Myocyte (in vitro differentiated cells): Measurements from ENCODE around the gene HDAC5. TPM values are rescaled to one million over a fixed set of nuclear protein-coding genes. Genes with fewer than 3 reads are reported as not detected.
"Not testable (repeated sequence)": the region's sequence is repeated elsewhere in the genome, so short reads cannot be mapped to it uniquely, and the experiment has no call there.

ENCODE experiments used
- DNase-seq: peaks from one replicate; pipeline ENCODE4 v3.0.0-alpha.2; 2012; ENCODE audit warnings: low read depth
- total RNA-seq: library from RNA; depleted of rRNA; stranded (reverse); fragments of >200 nt; gene quantifications from 2 replicates; pipeline ENCODE4 v1.2.3, GENCODE V29; 2014

The HDAC5 gene
- total RNA-seq, 1 donor from 2014 or later, result 649 TPM

DNA sequence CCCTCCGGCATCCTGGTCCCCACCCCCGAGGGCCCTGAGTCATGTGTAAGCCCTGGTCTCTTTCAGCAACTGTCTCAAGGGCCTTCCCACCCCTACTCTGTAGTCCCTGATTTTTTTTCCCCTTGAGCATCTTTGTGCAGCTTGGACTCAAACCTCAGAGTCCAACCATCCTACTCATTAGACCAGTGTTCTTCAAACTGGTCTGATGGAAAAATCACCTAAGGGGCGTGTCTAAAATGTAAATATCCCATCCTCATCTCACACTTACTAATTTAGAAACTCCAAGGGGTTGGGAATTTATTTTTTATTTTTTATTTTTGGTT lies 52.3 kb downstream of the HDAC5 start:
- DNase-seq, result no peak

DNA sequence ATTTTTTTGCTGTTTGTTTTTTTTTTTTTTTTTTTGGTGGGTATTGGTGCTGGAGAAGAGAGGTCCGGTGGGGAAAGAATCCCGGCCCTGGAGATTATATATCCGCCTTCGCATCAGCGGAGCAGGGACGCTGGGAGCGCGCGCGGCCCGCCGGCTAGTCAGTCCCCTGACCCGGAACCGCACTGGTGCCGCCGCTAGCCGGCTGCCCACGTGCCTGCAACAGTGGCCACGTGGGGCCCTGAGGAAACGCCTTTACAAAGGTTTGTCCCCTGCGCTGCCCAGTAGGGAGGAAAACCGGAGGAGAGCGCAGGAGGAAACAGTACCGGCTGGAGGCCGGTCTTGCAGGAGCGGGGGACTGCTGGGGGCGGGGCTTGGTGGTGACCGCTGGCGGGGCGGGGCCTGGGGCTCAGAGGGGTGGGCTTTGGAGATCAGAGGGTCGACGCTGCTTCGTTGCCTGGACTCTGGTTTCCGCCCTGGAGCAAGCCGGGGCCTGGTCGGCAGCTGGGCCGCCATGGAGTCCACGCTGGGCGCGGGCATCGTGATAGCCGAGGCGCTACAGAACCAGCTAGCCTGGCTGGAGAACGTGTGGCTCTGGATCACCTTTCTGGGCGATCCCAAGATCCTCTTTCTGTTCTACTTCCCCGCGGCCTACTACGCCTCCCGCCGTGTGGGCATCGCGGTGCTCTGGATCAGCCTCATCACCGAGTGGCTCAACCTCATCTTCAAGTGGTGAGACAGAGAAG lies 52.8 kb downstream of the HDAC5 start, which contains the start of gene G6PC3:
Gene G6PC3, plus strand, starts transcription at position 281 of the 743 bp plus-strand sequence. Its CDS starts 231 bp downstream, at position 512.
- DNase-seq, result peak; percentile 98

DNA sequence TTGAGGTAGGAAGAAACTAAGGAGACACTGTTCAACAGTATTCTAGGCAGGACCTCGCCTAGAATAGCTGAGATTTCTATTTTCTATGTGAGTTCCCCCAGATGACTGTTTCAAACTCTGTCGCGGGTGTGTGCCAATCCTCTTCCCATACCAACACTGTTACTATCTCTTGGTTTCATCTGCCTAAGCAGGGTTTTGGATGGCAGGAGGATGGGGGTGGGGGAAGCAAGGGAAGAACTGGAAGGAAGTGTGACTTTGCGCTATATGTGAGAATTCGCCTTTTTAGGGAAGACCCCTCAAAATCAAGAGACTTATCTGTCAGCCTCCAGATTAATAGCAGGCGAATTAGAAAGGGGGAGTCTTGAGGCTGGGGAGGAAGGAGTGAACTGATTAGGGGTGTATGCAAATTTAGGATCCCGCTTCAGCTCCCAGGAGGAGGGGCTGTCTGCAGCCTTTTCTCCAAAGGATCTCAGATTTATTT lies 53.4 kb downstream of the HDAC5 start:
- no peak for DNase-seq

DNA sequence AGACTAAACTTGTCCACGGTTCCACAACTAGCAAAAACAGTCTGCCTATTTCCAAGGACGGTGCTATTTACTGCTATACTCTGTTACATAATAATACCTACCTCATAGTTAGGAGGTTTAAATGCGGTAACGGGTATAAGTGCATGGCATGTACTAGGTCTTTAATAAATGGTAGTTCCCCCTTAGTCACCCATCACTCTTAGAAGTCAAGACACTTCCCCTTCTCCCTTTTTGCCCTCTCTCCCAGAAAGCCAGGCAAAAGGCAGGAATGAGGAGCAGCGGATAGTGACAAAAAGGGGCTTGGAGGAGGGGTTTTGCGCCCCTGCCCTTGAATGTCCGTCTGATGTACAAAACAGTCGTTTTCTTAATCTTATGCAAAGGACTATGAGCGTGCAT lies 55.9 kb downstream of the HDAC5 start:
- no peak for DNase-seq

DNA sequence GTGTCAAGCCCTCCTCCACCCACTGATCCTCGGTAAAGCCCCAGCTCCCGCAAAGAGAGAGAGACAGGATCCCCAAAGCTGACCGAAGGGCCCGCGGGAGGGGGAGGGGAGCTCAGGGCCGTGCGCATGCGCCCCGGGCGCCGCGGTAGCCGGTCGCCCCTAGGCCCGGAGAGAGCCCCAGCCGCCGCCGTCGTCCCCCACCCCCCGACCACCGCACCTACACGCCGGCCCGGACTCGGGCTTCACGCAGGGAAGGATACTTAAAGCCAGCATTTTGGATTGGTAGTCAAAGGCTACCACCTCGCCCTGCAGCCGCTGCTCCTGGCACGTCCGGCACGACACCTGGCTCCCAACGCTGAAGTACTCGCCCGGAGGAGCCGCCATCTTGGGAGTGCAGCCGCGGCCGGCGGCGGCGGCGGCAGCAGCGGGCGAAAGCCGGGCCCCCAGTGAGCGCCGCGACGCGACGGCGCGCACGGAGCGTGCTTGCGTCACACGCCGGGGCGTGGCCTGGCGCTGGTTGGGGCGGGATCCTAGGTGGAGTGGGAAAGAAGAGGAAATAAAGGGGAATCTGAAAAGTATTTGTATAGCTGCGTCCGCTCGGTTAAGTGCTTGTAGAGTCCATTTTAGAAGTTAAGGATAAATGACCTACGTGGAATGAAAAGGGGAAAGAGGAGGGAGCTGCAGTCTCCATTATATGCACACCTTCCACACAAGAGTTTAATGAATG lies 57.1 kb downstream of the HDAC5 start, which contains the start of gene LSM12:
Gene LSM12, minus strand, starts transcription at position 468 of the 727 bp plus-strand sequence. Its CDS starts 84 bp downstream, at position 384.
- peak; percentile 88 for DNase-seq

DNA sequence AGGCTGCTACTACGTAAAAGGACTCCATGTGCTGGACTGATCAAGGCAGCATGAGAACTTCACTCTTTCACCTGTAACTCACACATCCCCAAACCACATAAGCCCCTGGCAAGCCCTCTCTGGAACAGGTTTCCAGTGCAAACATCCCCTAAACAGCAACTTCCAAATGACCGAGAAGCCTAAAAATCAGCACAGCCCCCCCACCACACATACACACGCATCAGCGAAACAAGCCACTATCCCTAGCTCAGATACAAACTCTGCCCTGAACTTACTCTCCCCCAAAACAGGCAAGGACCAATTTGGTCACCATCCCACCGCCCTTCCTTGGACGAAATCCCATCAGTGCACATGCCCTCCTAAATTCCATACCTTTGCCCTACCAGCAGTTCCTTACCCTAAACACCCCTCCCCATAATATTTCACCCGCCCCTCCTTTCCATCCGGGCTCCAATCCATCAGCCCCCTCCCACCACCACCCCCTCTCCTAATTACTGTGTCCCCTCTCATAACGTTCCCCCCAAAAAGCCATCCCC lies 57.7 kb downstream of the HDAC5 start:
- DNase-seq, result peak; percentile 6

DNA sequence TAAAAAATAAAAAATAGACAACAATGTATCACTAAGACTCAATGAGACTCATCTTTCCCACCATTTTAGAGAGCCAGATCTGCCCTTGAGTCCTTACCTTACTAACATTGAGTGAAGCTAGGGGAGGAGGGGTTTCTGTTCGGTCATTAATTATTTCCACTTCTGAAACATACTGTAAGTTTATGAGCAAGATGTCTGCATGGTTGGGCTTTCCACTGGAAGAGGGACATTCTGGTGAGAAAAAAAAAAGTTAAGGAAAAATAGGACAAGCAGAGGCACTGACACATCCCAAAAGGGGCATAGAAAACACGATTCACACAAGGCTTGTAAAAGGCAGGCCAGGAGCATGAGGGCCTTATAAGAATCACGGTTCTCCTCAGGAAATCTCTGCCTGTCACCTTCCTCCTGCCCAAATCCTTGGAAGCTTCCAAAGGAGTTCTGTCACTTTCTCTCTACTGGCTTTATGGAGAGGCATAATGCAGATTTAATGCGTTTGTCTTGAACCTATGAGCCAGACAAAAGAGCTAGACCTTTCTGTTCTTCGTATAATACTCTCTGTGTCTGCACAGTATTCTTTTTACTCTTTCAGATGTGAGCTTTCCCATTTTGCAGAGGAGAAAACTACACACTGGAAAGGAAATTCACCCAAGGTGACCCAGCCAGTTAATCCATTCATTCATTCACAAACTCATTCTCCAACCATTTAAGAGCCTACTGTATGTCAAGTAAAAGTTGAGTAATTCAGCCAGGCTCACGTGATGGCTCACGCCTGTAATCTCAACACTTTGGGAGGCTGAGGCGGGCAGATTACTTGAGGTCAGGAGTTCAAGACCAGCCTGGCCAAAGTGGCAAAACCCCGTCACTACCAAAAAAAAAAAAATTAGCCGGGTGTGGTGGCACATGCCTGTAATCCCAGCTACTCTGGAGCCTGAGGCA lies 59.5 kb downstream of the HDAC5 start:
- DNase-seq, result no peak

DNA sequence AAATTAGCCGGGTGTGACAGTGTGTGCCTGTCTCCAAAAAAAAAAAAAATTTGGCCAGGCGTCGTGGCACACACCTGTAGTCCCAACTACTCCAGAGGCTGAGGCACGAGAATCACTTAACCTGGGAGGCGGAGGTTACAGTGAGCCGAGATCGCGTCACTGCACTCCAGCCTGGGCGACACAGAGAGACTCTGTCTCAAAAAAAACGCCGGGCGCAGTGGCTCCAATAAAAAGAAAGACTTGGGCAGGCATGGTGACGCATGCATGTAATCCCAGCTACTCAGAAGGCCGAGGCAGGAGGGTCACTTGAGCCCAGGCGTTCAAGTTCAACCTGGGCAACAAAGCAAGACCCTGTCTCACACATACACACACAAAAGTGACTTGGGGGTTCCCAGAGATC lies 60.6 kb downstream of the HDAC5 start:
- no peak for DNase-seq

DNA sequence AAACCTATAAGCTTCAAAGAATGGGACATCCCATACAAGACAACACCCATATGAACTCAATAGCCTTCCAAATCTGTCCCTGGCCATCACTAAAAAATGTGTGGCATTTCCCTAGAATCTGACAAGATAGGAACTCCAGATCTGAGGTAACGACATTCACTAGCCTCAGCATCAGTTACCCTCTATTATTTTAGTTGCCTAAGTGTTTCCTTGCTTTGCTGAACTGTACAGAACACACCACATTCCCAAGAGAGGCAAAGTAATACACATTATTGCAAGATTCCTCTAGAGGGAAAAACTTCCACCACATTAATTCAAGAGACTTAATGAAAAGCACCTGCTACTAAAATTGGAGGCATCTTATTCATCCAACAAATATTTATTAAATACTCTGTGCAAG lies 62.0 kb downstream of the HDAC5 start:
- no peak for DNase-seq

DNA sequence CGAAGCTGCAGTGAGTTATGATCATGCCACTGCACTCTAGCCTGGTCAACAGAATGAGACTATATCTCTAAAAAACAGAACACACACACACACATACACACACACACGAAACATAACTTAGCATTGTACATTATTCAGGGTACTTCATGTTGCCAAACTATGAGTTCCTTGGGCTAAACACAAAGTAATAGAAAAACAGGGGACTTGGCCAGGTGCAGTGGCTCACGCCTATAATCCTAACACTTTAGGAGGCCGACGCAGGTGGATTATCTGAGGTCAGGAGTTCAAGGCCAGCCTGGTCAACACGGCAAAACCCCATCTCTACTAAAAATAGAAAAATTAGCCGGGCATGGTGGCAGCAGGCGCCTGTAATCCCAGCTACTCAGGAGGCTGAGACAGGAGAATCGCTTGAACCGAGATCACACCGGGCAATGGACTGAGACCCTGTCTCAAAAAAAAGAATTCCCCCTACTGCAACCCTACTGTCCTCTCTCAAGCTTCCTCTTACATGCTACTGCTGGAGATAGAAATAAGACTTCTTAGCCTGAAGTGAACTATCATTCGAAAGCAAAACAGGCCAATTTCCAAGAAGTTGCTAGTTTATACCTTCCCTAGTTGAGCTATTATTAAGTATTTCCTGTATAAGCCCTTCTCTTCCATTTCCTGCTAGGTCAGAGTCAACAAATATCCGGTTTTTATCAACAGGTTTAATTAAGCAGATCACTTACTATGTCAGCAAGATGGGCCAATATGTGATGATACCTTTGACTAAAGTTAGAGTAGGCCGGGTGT lies 64.1 kb downstream of the HDAC5 start:
- no peak for DNase-seq

DNA sequence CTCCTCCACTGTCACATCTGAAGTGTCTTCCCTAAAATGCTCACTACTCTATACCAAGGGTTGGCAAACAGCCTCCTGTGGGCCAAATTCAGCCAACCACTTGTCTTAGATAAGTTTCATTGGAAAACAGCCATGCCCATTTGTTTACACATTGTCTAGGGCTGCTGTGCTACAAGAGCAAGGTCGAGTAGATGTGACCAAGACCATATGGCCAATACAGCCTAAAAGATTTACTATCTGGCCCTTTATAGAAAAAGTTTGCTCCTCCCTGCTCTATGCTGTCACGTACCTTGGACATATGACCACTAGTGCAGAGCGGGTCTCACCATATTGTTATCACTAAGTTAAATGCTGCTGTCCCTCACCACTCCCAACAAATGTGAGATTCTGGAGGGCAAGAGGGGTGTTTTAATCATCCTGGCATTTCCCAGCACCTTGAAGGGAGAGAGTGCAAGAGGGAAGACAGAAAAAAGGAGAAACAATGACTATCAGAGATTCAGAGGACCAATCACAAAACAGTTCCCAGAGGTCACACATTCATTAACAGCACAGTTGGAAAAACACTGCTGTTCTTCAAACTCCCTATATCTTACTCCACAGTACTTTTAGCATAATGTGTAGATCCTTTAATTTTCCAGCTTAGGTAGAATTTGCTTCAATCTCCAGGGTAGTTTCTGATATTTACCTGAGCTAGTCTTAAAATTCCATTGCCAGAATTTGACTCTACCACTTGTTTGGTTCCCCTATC lies 70.1 kb downstream of the HDAC5 start:
- DNase-seq, result no peak

DNA sequence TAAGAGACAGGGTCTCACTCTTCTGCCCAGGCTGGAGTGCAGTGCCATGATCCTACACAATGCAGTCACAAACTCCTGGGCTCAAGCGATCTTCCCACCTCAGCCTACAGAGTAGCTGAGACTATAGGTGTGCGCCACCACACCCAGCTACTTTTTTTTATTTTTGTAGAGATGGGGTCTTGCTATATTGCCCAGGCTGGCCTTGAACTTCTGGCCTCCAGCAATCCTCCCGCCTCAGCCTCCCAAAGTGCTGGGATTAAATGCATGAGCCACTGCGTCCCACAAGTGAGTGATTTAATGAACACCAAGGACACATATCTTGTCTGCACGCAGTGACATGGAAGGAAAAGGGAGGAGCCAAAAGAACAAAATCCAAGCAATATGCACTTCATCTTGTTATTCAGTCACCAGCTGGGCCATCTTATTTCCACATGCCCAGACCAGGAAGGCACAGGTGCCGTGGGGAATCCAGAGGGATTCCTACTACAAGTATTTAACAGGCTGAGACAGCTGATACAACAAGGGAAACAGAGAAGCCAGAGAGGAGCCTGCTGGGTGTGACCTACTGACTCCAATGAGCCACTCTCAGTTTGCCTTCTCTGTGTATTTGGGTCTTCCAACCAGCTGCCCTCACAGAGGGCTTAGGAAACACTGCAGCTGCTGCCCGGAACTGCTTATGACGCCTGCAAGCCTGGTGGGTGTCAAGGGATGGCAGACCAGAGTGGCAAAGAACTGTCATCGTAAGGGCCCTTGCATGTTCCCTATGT lies 74.0 kb downstream of the HDAC5 start:
- DNase-seq, result peak; percentile 99

DNA sequence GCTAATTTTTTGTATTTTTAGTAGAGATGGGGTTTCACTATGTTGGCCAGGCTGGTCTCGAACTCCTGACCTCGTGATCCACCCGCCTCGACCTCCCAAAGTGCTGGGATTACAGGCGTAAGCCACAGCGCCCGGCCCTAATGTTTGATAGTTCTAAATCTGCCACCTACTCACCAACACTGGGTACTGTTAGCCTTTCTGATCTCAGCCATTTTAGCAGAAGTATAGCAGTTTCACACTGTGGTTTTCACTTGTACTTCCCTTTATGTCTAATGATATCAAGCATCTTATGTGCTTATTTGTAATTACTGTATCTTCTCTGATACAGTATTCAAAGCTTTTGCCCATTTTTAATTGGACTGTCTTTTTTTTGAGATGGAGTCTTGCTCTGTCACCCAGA lies 76.5 kb downstream of the HDAC5 start:
- not testable (repeated sequence) for DNase-seq

DNA sequence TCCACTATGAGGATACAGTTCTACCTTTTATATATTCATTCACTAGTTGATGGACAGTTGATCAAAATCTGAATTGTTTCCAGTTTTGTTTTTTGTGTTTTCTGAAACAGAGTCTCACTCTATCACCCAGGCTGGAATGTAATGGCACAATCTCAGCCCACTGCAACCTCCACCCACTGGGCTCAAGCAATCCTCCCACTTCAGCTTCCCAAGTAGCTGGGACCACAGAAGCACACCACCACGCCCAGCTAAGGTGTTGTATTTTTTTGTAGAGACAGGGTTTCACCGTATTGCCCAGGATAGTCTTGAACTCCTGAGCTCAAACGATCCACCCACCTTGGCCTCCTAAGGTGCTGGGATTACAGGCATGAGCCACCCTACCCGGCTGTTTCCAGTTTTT lies 78.0 kb downstream of the HDAC5 start:
- no peak for DNase-seq

DNA sequence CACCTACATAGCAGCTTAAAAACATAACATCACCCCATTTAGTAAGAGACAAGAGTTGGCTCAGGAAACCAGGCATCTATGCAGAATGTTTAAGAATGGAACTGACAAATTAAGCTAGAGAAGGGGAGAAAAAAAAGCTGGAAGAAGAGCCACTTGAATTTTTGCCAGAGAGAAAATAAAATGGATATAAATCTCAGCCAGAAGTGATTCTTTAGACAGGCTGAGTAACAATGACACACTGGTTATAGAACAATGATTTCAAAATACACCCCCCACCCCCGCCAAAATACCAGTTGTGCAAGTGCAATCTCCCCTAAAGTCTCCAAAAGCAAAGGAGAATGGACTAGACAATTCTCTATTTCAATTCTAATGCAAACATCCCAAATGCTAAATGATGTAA lies 79.4 kb downstream of the HDAC5 start:
- no peak for DNase-seq

DNA sequence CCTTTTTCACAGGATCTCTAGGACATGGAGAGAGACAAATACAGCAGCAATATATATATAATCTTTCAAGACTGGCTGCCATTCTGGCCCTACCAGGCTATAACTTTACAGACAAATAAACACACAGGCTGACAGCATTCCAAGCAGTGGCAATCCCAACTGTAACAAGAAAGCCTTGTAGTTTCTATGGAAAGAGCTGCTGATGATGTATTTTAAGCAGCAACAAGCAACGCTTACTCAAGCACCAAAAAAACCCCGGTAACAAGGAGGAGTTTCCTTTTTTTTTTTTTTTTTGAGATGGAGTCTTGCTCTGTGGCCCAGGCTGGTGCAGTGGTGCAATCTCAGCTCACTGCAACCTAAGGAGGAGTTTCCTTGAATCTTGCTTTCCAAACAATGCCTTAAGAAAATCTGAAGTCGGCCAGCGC lies 80.2 kb downstream of the HDAC5 start:
- no peak for DNase-seq

DNA sequence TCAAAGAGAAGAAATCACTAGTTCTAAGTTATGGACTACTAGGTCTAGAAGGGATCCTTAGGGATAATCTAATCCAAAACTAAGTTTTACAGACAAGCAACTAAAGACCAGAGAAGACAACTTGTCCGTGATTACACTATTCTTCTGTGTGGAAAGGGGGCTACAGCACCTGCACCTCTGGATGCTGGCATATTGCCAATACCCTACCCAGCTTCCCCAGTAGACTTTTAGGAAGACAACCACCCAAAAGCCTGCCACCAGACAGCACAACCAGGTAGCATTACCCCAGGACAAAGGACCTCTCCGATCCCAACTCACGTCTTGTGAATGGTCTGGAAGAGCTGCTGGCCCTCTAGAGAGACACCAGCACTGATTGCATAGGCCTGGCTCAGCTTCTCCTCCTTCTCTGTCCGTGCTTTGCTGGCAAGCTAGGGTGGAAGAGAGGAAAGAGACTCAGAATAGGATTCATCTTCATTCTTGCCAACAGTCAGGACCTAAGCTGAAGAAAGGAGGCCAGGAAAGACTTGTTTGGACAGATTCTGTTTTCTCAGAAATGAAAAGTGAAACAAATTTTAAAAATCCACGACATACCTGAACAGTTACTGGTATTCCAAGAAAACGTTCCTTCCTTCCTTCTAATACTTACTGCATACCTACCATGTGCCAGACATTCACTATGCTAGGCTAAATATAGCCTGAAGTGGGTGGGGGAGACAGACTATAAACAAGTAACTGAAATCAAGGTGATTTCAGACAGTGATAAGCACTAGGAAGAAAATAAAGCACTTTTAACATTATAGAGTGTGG lies 83.4 kb downstream of the HDAC5 start:
- no peak for DNase-seq

DNA sequence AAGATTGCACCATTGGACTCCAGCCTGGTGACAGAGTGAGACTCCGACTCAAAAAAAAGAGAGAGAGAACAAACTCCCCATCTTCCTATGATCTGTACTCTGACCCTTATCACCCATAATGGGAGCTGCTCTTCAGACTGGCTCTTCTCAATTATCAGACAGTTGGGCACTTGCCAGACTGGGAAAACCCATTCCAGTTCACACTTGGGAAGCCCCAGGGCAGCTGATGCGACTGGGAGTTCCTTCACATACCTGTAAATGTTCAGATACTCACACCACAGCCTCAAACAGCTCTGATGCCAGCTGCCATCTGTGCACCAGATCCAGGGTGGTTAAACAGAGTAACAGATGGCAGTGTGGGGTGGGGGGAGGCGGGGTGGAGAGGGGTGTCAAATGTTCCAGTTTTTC lies 84.8 kb downstream of the HDAC5 start:
- DNase-seq, result peak; percentile 85
